C4-2B (cell line): Measurements from ENCODE around the gene PDE4B.

ENCODE experiments used
- CTCF ChIP-seq: fragments of 450-650 bp; conservative IDR thresholded peaks from 2 replicates; pipeline ENCODE4 v1.5.1; 2017; ENCODE audit warnings: mild to moderate bottlenecking
- ZFX ChIP-seq: fragments of 450-650 bp; IDR thresholded peaks from 2 replicates; pipeline ENCODE4 v1.6.1; 2017

- TF ChIP-seq CTCF, result peak; percentile 83
- TF ChIP-seq ZFX, result no peak
Measured at GRCh38 chr1:65958561-65959350, 166.1 kb downstream of the PDE4B start.
